ENCODE data around the gene KLK13.
A peak's percentile ranks its signal among the peaks of the same experiment; 100 is the strongest.

KLK13 gene

DNA sequence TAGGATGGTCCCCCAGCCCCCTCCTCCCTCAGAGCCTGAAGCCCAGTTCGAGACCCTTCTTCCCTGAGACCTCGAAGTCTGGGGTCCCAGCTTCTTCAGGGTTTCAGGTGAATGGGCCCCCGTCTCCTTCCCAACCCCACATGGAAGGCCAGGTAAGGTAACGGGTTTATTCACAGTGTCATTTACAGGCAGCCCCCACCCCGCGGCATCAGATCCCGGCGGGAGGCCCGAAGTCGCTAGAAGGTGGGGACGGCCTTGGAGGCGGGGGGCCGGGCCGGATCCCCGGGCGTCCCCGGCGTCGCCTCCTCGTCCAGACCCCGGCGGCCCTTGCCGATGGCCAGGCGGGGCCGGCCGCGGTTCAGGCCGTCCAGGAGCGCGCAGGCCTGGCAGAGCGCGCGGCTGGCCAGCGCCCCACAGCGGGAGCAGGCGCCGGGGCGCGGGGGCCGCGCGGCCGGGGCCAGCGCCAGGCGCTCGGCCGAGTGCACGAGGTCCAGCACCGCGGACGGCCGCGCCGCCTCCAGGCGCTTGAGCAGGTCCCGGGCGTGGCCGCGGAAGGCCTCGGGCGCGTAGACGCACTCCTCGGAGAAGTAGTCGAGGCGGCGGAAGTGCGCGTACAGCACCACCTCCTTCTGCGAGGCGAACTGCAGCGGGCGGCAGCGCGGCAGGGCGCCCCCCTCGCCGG lies 33.6 kb upstream of the KLK13 start:
- in situ Hi-C loops (cut with MboI; ENCODE audit: low pct_unique_long_range_greater_than_20kb, low sequenced_read_pairs, unreplicated experiment), result no loop called here
- TF ChIP-seq, protein P1, sequence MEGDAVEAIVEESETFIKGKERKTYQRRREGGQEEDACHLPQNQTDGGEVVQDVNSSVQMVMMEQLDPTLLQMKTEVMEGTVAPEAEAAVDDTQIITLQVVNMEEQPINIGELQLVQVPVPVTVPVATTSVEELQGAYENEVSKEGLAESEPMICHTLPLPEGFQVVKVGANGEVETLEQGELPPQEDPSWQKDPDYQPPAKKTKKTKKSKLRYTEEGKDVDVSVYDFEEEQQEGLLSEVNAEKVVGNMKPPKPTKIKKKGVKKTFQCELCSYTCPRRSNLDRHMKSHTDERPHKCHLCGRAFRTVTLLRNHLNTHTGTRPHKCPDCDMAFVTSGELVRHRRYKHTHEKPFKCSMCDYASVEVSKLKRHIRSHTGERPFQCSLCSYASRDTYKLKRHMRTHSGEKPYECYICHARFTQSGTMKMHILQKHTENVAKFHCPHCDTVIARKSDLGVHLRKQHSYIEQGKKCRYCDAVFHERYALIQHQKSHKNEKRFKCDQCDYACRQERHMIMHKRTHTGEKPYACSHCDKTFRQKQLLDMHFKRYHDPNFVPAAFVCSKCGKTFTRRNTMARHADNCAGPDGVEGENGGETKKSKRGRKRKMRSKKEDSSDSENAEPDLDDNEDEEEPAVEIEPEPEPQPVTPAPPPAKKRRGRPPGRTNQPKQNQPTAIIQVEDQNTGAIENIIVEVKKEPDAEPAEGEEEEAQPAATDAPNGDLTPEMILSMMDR (IDR thresholded peaks at IDR 0.05; ENCODE audit: extremely low read depth, insufficient read depth, missing control alignments), result no peak
- DNase-seq (ENCODE audit: low spot score), result no peak

- TF ChIP-seq, protein P1 (IDR thresholded peaks at IDR 0.05; ENCODE audit: extremely low read depth, insufficient read depth, missing control alignments), result peak; percentile 8
- DNase-seq (ENCODE audit: low spot score), result peak; percentile 26
- in situ Hi-C loops (cut with MboI; ENCODE audit: low pct_unique_long_range_greater_than_20kb, low sequenced_read_pairs, unreplicated experiment), result no loop called here
Measured at GRCh38 chr19:51097796-51098195, 32.9 kb upstream of the KLK13 start.

DNA sequence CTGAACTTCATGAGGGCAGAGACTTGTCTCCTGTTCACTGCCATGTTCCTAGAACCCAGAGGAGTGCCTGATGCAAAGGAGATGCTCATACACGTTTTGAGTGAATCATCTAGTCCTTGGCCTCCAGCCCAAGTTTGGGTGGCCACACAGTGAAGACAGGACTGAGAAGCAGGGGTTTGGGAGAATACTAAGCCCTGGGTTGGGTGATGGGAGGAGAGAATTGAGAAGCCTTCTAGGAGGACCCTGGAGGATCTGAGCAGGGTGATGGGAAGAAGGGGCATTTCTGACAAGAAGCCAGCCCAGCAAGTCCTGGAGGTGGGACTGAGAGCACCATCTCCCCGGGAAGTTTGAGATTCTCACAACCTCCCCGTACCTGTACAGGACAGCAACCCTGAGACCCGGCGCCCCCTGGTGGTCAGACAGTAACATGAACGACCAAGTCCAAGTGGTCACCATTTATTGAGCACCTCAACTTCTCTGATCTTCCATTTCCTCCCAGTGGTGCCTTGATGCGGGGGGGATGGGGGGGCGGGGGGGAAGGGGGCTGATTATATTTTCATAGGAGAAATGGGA lies 32.4 kb upstream of the KLK13 start:
- in situ Hi-C loops (cut with MboI; ENCODE audit: low pct_unique_long_range_greater_than_20kb, low sequenced_read_pairs, unreplicated experiment), result no loop called here
- peak; percentile 90 for DNase-seq (ENCODE audit: low spot score)

GRCh38 chr19:51096473-51097165 lies 31.7 kb upstream of the KLK13 start:
- TF ChIP-seq, protein P1 (IDR thresholded peaks at IDR 0.05; ENCODE audit: extremely low read depth, insufficient read depth, missing control alignments), result peak; percentile 29
- peak; percentile 29 for DNase-seq (ENCODE audit: low spot score)
- in situ Hi-C loops (cut with MboI; ENCODE audit: low pct_unique_long_range_greater_than_20kb, low sequenced_read_pairs, unreplicated experiment), result no loop called here

More for the DNA sequence above, 32.4 kb upstream of the KLK13 start:
- TF ChIP-seq, protein P1 (IDR thresholded peaks at IDR 0.05; ENCODE audit: extremely low read depth, insufficient read depth, missing control alignments), result peak; percentile 90

DNA sequence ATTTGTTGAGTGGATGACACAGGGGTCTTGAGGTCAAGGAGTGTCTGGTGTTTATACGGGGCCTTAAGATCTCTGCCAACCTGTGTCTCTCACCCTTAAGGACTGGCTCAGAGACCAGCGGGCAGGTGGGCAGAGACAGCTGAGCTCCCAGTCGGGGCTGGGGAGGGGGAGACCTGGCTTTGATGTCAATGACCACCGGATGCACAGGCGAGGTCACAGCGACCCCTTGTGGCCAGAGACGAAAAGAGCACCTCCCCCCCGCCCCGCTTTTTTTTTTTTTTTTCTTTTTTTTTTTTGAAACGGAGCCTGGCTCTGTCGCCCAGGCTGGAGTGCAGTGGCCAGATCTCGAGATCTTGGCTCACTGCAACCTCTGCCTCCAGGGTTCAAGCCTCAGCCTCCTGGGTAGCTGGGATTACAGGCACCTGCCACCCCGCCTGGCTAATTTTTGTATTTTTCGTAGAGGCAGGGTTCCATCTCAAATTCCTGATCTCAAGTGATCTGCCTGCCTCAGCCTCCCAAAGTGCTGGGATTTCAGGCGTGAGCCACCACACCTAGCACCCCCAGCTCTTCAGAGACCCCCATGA lies 29.9 kb upstream of the KLK13 start:
- peak; percentile 71 for DNase-seq (ENCODE audit: low spot score)
- in situ Hi-C loops (cut with MboI; ENCODE audit: low pct_unique_long_range_greater_than_20kb, low sequenced_read_pairs, unreplicated experiment), result no loop called here
- TF ChIP-seq, protein P1 (IDR thresholded peaks at IDR 0.05; ENCODE audit: extremely low read depth, insufficient read depth, missing control alignments), result peak; percentile 67

GRCh38 chr19:51093510-51094345 lies 28.8 kb upstream of the KLK13 start:
- DNase-seq (ENCODE audit: low spot score), result peak; percentile 19
- TF ChIP-seq, protein P1 (IDR thresholded peaks at IDR 0.05; ENCODE audit: extremely low read depth, insufficient read depth, missing control alignments), result no peak
- in situ Hi-C loops (cut with MboI; ENCODE audit: low pct_unique_long_range_greater_than_20kb, low sequenced_read_pairs, unreplicated experiment), result no loop called here

Data from GM13977 (cell line).